OCI-LY7 (cell line): ENCODE data around the gene IL26. TPM values are rescaled to one million over a fixed set of nuclear protein-coding genes. Genes with fewer than 3 reads are reported as not detected.

Source experiments
- BruUV-seq: library from RNA; stranded (reverse); fragments of 400-500 nt; replicated peaks from 2 replicates; lab custom pipeline; 2021; lab: Mats Ljungman, UMichigan
- CTCF ChIA-PET: fragments of 300-600 bp; sonication (Branson Sonifier 250); formaldehyde crosslinking; loops from one replicate; lab custom pipeline; 2022; ENCODE audit warnings: antibody characterized with exemption; ENCODE audit not compliant: unreplicated experiment; lab: Charles Lee
- POLR2A ChIA-PET: fragments of 300-600 bp; sonication (Branson Sonifier 250); formaldehyde crosslinking; loops from one replicate; lab custom pipeline; 2022; ENCODE audit warnings: antibody characterized with exemption; lab: Charles Lee
- DNase-seq: peaks from one replicate; pipeline ENCODE4 v3.0.0-alpha.2; 2015; ENCODE audit warnings: low spot score
- H2AFZ ChIP-seq: fragments of 200-600 bp; sonication (generic), shearing (Covaris generic); 2 replicates; pipeline ENCODE4 v1.6.1; 2014; ENCODE audit warnings: mild to moderate bottlenecking, antibody characterized with exemption, low read length, moderate library complexity
- H3K27ac ChIP-seq: fragments of 200-600 bp; sonication (generic); 2 replicates; pipeline ENCODE4 v1.5.1; 2014; ENCODE audit warnings: mixed run types, low read depth, mild to moderate bottlenecking, moderate library complexity, low read length, inconsistent platforms; ENCODE audit not compliant: poor library complexity, severe bottlenecking
- H3K36me3 ChIP-seq: fragments of 200-600 bp; sonication (generic); 2 replicates; pipeline ENCODE4 v1.6.1; 2014; ENCODE audit warnings: mild to moderate bottlenecking, antibody characterized with exemption, low read length, moderate library complexity, mixed read lengths; ENCODE audit not compliant: insufficient read depth
- H3K4me1 ChIP-seq: fragments of 200-600 bp; sonication (generic); 2 replicates; pipeline ENCODE4 v1.5.1; 2014; ENCODE audit warnings: mild to moderate bottlenecking, low read length; ENCODE audit not compliant: insufficient read depth, poor library complexity, severe bottlenecking
- H3K4me2 ChIP-seq: fragments of 200-600 bp; sonication (generic); 2 replicates; pipeline ENCODE4 v1.6.1; 2014; ENCODE audit warnings: mild to moderate bottlenecking, low read length
- H3K4me3 ChIP-seq: fragments of 200-600 bp; sonication (generic); 2 replicates; pipeline ENCODE4 v1.5.1; 2014; ENCODE audit warnings: mild to moderate bottlenecking, low read depth, low read length; ENCODE audit not compliant: poor library complexity, severe bottlenecking
- H3K79me2 ChIP-seq: fragments of 200-600 bp; sonication (generic); 2 replicates; pipeline ENCODE4 v1.6.1; 2016; ENCODE audit warnings: low read depth, mild to moderate bottlenecking, low read length, moderate library complexity, mixed read lengths; ENCODE audit not compliant: insufficient read depth
- H3K9me2 ChIP-seq: fragments of 200-600 bp; sonication (generic); 2 replicates; pipeline ENCODE4 v1.6.1; 2016; ENCODE audit warnings: mild to moderate bottlenecking, low read length, mixed read lengths; ENCODE audit not compliant: insufficient read depth
- H3K9me3 ChIP-seq: fragments of 200-600 bp; sonication (generic); 2 replicates; pipeline ENCODE4 v1.6.1; 2014; ENCODE audit warnings: mild to moderate bottlenecking, mixed run types, low read length, mixed read lengths
- H4K20me1 ChIP-seq: fragments of 200-600 bp; sonication (generic); 2 replicates; pipeline ENCODE4 v1.6.1; 2014; ENCODE audit warnings: mild to moderate bottlenecking, antibody characterized with exemption, low read length, moderate library complexity, mixed read lengths; ENCODE audit not compliant: insufficient read depth
- CTCF ChIP-seq: fragments of 200-600 bp; sonication (generic); conservative IDR thresholded peaks from 2 replicates; pipeline ENCODE4 v1.5.1; 2014; ENCODE audit warnings: mild to moderate bottlenecking, antibody characterized with exemption, low read length, moderate library complexity, mixed read lengths
- EZH2phosphoT487 ChIP-seq: fragments of 200-600 bp; sonication (generic); IDR thresholded peaks from 2 replicates; pipeline ENCODE4 v1.6.1; 2018; ENCODE audit warnings: low read depth, borderline replicate concordance, mild to moderate bottlenecking, mixed run types, antibody characterized with exemption, low read length, moderate library complexity, mixed read lengths
- intact Hi-C: fragments of 100-400 bp; cut with micrococcal nuclease; formaldehyde crosslinking; loops from one replicate; pipeline ENCODE4 v1.10.0; 2022; ENCODE audit not compliant: unreplicated experiment
- total RNA-seq, 2 experiments: library from RNA; depleted of rRNA in 1 of 2; stranded (reverse); fragments of >200 nt in 1 of 2; shearing (Covaris generic) in 1 of 2; gene quantifications; 2 replicates each; pipeline ENCODE4 v1.2.3, GENCODE V29; 2014 to 2022

IL26 gene
- total RNA-seq, 2 experiments from 2014 or later: not detected

- Histone ChIP-seq H3K79me2 (no peaks in the 10 kb centered on the region), H3K4me3 (no peak overlapping the region), H3K9me3 (peaks cover 7% of the 10 kb centered on the region; the same call in 1 of the 2 replicates), H3K27ac (no peak overlapping the region), H4K20me1 (no peaks in the 10 kb centered on the region), H3K4me1 (peaks cover 2% of the 10 kb centered on the region), H3K9me2 (no peaks in the 10 kb centered on the region), H2AFZ (no peak overlapping the region), H3K36me3 (no peaks in the 10 kb centered on the region), H3K4me2 (no peak overlapping the region)
- no peak for DNase-seq
- ChIA-PET POLR2A (interaction anchor here (0.5 kb wide), 1 partner anchor 45 kb away, joined by 4 read pairs; no protein-coding TSS in a partner anchor), CTCF (no interaction called here)
- BruUV-seq: no TSS peak
- no peak for TF ChIP-seq EZH2phosphoT487
- TF ChIP-seq CTCF: no peak
- intact Hi-C loops: no loop called here
Observed at GRCh38 chr12:68246350-68246749, 20.7 kb upstream of the IL26 start.

GRCh38 chr12:68245180-68246021 lies 19.8 kb upstream of the IL26 start:
- H3K9me2 ChIP-seq: no peaks in the 10 kb centered on the region
- no peak overlapping the region for H3K4me3 ChIP-seq
- ChIA-PET POLR2A (interaction anchor here (0.6 kb wide), 1 partner anchor 917 kb away, joined by 6 read pairs; no protein-coding TSS in a partner anchor), CTCF (no interaction called here)
- H3K79me2 ChIP-seq: no peaks in the 10 kb centered on the region
- peaks cover 7% of the 10 kb centered on the region; the same call in 1 of the 2 replicates for H3K9me3 ChIP-seq
- no peak for DNase-seq
- no peak overlapping the region for H2AFZ ChIP-seq
- no peaks in the 10 kb centered on the region for H3K36me3 ChIP-seq
- no peaks in the 10 kb centered on the region for H4K20me1 ChIP-seq
- TF ChIP-seq EZH2phosphoT487 (no peak), CTCF (no peak)
- no TSS peak for BruUV-seq
- peaks cover 11% of the 10 kb centered on the region for H3K4me1 ChIP-seq
- H3K27ac ChIP-seq: no peak overlapping the region
- H3K4me2 ChIP-seq: no peak overlapping the region
- intact Hi-C loops: no loop called here

- Histone ChIP-seq H3K4me1 (peaks cover 12% of the 10 kb centered on the region), H3K4me2 (no peak overlapping the region), H2AFZ (no peak overlapping the region), H3K27ac (no peak overlapping the region), H3K79me2 (no peaks in the 10 kb centered on the region), H3K4me3 (no peak overlapping the region), H3K9me2 (no peaks in the 10 kb centered on the region), H4K20me1 (no peaks in the 10 kb centered on the region), H3K9me3 (peaks cover 6% of the 10 kb centered on the region; the same call in 1 of the 2 replicates), H3K36me3 (no peaks in the 10 kb centered on the region)
- intact Hi-C loops: no loop called here
- ChIA-PET CTCF (no interaction called here), POLR2A (interaction anchor here (1.8 kb wide), 1 partner anchor 11 kb away, joined by 5 read pairs; no protein-coding TSS in a partner anchor)
- no peak for DNase-seq
- TF ChIP-seq CTCF (no peak), EZH2phosphoT487 (no peak)
- no TSS peak for BruUV-seq
Observed at GRCh38 chr12:68242777-68243176, 17.2 kb upstream of the IL26 start.
